Body of pancreas (tissue), 4 donors: ENCODE results near the gene TFAP2C.

Source experiments
- POLR2A ChIP-seq, 3 donors: fragments of 450-650 bp; IDR thresholded peaks; one replicate each; pipeline ENCODE4 v1.6.1; 2016; ENCODE audit warnings: antibody characterized with exemption in 3 of 3, mild to moderate bottlenecking in 2 of 3
- TF ChIP-seq, protein P1 (sequence below), 7 experiments: fragments of 450-650 bp in 4 of 7; fragments of 200-600 bp in 3 of 7; sonication (generic) in 3 of 7; IDR thresholded peaks; one replicate each; pipeline ENCODE4 v1.5.1; 2016 to 2019; ENCODE audit warnings: antibody characterized with exemption in 7 of 7

DNA sequence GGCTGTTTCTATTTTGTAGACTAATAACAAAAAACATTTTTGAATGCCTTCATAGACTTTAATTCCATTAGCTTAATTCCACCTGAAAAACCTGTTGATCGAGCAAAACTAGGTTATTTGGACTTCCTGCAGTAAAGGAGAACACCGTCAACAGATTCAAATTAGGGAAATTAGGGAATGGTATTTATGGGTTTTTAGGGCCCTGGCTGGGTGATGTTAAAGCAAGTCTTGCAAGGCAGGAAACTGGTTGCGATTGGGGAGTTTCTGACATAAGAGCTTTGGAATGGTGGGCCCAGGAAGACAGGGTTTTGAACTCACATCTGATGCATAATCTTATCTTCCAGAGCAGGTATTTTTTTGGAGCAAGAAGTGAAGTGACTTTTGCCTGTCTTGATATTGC, 40.1 kb upstream of the TFAP2C start:
- TF ChIP-seq, protein P1, sequence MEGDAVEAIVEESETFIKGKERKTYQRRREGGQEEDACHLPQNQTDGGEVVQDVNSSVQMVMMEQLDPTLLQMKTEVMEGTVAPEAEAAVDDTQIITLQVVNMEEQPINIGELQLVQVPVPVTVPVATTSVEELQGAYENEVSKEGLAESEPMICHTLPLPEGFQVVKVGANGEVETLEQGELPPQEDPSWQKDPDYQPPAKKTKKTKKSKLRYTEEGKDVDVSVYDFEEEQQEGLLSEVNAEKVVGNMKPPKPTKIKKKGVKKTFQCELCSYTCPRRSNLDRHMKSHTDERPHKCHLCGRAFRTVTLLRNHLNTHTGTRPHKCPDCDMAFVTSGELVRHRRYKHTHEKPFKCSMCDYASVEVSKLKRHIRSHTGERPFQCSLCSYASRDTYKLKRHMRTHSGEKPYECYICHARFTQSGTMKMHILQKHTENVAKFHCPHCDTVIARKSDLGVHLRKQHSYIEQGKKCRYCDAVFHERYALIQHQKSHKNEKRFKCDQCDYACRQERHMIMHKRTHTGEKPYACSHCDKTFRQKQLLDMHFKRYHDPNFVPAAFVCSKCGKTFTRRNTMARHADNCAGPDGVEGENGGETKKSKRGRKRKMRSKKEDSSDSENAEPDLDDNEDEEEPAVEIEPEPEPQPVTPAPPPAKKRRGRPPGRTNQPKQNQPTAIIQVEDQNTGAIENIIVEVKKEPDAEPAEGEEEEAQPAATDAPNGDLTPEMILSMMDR (IDR thresholded peaks at IDR 0.05): no peak
- no peak for TF ChIP-seq POLR2A (IDR thresholded peaks at IDR 0.05)
